Embryonic facial prominence (tissue), 1 donor: ENCODE results near the gene SIRT5.

ENCODE experiments used
- DNase-seq: peaks from one replicate; pipeline ENCODE4 v3.0.0-alpha.2; 2016; ENCODE audit errors: extremely low spot score

SIRT5 gene

GRCh38 chr6:13635948-13636658 is 61.7 kb downstream of the SIRT5 start:
- no peak for DNase-seq

DNA sequence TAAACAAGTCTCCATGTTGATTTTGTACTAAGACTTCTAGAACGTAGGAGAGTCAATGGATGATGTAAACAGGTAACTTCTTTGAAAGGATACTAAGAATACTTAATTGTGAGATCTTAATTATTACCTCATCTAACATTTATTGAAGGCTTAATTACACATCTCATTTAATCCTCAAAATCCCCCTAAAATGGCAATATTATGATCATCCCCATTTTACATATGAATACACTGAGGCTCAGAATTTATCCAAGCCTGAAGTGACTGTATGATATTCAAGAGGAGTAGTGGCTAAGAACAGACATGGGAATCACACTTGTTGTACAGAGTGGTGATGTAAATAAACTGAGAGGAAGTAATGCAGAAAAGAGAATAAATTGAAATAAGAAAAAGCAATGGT is 63.6 kb downstream of the SIRT5 start:
- DNase-seq, result no peak

DNA sequence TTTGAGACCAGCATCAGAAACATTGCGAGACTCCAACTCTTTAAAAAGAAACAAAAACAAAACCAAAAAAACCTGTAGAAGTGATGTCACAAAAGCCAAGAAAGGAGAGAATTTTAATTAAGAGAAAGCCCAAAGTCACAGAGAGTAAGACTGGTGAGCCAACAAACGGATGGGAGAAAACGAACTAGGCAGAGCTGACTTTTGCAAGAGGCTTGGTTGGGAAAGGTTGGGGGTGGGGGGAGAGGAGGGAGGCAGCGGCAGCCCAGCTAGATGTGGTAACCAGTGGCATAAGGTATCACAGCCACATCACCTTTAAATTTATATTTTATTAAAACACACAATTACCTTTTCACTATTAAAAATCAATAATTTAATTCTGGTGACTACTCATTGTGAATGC is 64.2 kb downstream of the SIRT5 start:
- DNase-seq, result no peak

GRCh38 chr6:13641315-13641714 is 66.9 kb downstream of the SIRT5 start:
- DNase-seq, result no peak

DNA sequence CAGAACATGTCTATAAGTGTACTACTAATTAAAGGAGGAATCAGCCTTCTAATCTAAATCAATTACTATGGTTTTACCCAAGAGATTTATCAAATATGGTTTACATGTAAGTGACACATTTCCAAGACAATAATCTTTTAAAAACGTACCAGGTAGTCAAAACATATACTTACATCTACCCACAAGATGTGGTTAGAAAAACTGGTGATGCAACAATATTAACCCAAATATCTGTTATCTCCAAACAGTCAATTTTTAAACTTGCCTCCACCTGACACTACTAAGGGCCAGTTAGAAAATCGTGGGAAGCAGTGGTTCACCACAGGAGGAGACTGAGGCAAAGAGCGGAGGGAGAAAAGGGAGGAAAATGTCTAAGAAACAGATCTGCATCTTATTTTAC is 68.7 kb downstream of the SIRT5 start:
- no peak for DNase-seq

DNA sequence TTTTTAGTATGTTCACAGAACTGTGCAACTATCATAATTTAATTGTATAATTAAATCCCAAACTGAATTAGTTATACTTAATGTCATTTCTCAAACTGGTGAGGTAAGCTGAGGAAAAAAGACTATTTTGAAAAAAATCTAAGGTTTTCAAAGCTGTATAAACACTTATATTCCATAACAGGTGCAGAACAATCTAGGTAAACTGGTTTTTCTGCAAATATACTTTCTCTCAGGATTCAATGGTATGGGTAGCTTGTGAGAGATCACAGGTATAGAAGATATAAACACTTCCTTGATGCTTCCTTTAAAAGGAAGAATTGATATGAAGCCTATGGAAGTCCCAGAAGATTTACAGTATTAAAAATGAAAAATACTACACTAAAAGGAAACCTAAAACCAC is 74.4 kb downstream of the SIRT5 start:
- DNase-seq, result no peak

DNA sequence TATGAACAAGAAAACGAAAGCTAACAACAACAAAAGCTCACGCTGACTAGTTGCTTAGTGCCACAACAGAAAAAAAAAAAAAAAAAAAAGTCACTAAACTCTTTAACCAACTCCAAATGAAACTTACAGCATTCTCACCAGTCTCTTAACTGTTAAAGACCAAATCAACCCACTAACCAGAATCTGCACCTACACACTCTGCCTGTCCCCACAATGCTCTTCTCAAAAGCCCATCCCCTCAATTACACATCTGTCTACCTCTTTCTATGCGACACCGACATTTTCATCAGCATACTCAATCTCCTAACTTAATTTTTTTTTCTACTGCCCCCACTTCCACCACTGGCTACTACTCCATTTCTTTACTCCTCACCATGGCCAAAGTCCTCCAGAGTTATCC is 75.0 kb downstream of the SIRT5 start:
- no peak for DNase-seq

GRCh38 chr6:13653296-13653695 is 78.9 kb downstream of the SIRT5 start:
- no peak for DNase-seq

- no peak for DNase-seq
Observed at GRCh38 chr6:13654496-13654895, 80.1 kb downstream of the SIRT5 start.

DNA sequence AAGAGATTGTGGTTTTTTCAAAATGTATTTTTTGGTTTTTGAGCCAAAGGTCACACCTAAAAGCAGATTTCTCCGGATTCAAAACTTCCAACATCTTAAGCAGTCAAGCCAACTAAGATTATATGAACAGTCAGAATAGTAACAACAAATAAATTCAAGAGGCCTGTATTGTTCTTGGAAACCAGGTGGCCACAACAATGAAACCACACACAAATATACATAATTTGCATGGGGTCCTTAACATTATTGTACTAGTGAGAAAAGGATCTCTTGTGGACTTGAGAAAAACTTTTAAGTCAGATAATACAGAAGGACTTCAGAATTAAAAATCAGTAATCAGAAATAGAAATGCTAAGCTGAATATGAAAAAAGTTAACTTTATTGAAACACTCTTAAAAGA is 81.3 kb downstream of the SIRT5 start:
- DNase-seq, result no peak

DNA sequence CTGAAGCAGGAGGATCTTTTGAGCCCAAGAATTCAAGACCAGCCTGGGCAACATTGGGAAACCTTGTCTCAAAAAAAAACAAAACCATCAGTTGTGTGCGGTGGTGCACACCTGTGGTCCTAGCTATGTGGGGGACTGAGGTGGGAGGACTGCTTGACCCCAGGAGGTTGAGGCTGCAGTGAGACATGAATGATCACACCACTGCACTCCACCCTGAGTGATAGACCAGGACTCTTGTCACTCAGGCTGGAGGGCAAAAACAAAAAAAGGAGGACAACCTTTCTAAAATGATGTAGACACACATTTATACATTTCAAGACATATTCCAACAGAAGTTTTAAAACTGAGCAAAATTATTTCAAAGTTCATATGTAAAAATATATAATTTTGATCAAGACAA is 85.9 kb downstream of the SIRT5 start:
- no peak for DNase-seq

- no peak for DNase-seq
Observed at GRCh38 chr6:13660893-13661292, 86.5 kb downstream of the SIRT5 start.

- no peak for DNase-seq
Observed at GRCh38 chr6:13661647-13662046, 87.2 kb downstream of the SIRT5 start.

DNA sequence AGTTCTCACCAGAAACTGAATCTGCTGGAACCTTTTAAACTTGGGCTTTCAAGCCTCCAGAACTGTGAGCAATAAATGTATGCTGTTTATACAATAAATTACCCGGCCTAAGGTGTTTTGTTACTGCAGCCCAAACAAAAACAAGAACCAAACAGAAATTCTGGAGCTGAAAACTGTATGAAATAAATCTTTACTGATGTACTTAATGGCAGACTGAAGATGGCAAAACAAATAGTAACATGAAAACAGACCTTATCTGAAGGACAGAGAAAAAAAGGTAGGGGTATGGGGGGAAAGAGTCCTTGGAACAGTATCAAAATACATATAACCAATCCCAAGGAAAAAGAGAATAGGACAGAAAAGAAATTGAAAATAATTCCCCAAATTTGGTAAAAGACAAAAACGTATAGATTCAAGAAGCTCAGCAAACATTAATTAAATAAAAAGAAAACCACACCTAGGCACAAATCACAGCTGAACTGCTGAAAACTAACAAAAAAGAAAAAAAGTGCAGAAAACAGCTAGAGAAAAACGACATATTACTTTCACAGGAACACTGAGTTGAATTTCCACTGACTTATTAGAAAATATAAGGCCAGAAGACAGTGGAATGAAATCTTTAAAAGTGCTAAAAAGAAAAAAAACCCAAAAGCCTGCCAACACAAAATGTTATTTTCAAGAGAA is 88.4 kb downstream of the SIRT5 start:
- no peak for DNase-seq

DNA sequence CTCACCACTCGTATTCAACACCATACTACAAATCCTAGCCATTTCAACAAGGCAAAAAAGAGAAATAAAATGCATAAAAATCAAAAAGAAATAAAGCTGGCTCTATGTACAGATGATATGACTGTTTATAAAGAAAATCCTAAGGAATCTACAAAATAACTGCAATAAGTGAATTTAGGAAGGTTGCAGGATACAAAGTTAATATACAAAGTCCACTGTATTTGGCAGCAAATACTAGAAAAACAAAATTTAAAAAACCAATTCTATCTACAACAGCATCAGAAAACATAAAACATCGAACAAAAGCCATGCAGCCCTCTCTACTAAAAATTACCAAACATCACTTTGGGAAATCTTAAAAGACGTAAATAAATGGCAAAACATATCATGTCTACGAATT is 89.6 kb downstream of the SIRT5 start:
- no peak for DNase-seq
